Gastrocnemius medialis (tissue), 4 donors: ENCODE results near the gene SELENOH.

Source experiments
- CTCF ChIP-seq, 5 experiments: fragments of 450-650 bp in 3 of 5; fragments of 200-600 bp in 2 of 5; sonication (generic) in 2 of 5; IDR thresholded peaks in 4 of 5; conservative IDR thresholded peaks in 1 of 5; 1 replicate in 4 of 5; 2 replicates in 1 of 5; pipeline ENCODE4 v1.5.1; 2016 to 2019; ENCODE audit warnings: antibody characterized with exemption in 5 of 5, mild to moderate bottlenecking in 3 of 5, moderate library complexity in 3 of 5
- POLR2A ChIP-seq, 2 donors: fragments of 450-650 bp; IDR thresholded peaks; one replicate each; pipeline ENCODE4 v1.6.1; 2017; ENCODE audit warnings: antibody characterized with exemption in 2 of 2, mild to moderate bottlenecking in 2 of 2, moderate library complexity in 2 of 2

GRCh38 chr11:57791321-57792059, 50.2 kb downstream of the SELENOH start:
- TF ChIP-seq CTCF (IDR thresholded peaks at IDR 0.05 in 4 of 5, conservative IDR thresholded peaks at IDR 0.05 in 1 of 5) = no peak
- TF ChIP-seq POLR2A (IDR thresholded peaks at IDR 0.05) = no peak
